ENCODE measurements around the gene OR56A5.
"Not testable (repeated sequence)": the region's sequence is repeated elsewhere in the genome, so short reads cannot be mapped to it uniquely, and the experiment has no call there.

The OR56A5 gene, protein sequence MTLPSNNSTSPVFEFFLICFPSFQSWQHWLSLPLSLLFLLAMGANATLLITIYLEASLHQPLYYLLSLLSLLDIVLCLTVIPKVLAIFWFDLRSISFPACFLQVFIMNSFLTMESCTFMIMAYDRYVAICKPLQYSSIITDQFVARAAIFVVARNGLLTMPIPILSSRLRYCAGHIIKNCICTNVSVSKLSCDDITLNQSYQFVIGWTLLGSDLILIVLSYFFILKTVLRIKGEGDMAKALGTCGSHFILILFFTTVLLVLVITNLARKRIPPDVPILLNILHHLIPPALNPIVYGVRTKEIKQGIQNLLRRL

DNA sequence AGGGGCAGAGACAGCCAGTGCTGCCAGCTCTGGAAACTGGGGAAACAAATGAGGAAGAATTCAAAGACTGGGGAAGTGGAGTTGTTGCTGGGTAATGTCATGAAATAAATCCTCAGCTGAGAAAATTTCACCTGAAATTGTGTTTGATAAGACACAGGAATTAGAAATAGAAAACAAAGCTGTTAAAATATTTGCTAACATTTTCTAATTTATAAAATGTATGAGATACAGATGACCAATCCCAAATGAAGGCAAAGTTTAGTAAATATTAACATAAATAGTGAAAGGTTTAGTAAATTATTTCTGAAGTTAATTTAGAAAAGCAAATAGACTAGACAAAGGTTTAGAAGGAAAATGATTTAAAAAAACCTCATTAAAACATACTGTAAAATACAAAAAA, at the start of gene OR56A5:
Gene OR56A5 (minus strand): TSS at position 101 of the 400 bp plus-strand sequence. CDS start 0 bp downstream, at position 101.
- DNase-seq = no peak

DNA sequence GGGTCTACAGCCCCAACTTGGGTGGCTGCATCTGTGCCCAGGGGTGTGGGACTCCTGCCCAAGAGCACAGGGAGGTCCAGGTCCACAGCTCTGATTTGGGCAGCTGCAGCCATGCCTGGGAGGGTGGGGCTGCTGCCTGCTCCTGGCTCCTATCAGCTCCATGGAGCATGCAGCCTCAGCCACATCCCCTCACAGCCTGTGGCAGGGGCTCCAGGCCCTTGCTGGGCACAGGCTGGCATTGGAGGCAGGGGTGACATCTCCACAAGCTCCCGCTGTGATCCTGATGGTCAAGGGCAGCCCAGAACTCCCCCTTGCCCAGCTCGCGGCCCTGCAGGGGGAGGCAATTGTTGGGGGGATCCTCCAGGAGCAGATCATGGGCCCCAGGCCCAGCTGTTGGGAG, 44.7 kb upstream of the OR56A5 start:
- no peak for DNase-seq

DNA sequence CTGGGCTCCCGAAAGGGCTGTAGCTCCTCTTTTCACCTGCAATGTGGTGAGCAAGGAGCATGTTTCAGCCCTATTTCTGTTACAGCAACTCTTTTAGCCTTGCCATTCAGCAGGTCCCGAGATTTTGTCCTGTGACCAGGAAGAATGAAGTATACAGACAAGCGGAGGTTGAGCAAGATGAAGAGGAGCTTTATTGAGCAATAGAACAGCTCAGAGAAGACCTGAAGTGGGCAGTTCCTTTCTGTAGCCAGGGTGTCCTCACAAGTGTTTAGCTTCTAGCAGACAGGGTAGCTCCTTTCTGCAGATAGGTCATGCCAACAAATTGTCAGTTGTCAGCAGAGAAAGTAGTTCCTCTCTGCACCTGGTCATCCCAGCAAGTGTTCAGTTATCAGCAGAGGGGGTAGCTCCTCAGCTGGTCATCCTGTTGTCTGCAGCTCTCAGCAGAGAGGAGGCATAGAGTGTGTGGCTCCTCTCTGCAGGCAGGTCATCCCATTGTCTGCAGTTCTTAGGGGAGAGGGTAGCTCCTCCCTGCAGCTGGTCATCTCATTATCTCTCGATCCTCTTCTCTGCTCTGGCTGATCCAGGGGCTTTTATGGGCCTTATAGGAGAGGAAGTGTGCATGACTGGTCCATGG, 43.9 kb upstream of the OR56A5 start:
- no peak for DNase-seq

DNA sequence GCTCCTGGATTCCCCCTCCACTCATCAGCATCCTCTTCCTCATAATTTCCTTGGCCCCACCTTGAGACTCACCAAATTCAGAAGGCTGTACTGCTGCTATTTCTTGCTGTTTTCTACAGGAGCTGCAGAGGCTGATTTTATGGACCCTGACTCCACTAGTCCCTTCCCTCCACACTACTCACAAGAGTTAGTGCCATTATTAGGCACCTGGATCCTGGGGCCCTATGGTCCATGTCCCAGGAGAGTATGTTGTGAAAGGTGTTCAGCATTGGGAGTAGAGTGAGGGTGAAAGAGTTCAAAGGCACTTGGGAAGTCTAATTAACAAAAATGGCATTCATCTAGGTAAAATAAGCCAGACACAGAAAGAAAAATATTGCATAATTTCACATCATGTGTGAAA, 38.6 kb upstream of the OR56A5 start, which contains the start of gene OR56A4:
Gene OR56A4 (minus strand): TSS at position 101 of the 400 bp plus-strand sequence. CDS start 3,954 bp downstream, outside the sequence.
- DNase-seq = no peak

DNA sequence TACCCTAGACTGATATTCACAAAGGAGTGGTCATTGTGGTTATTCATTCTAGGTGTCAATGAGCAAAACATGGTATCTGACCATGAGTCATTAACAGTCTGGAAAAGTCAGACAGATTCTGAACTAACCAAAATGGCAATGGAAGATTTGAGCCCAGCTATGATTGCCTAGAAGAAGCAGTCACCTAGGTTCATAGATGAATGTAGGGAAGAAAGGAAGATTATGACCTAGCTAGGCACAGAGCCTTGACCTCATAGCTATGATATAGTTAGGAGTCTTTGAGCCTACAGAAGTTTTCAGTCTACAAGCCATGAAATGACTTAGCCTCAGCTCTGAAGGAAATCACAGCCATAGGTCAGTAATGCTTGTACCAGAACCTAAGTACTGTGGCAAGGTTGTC, 38.1 kb upstream of the OR56A5 start:
- no peak for DNase-seq

GRCh38 chr11:6002202-6002699, 34.0 kb upstream of the OR56A5 start:
- DNase-seq = no peak

DNA sequence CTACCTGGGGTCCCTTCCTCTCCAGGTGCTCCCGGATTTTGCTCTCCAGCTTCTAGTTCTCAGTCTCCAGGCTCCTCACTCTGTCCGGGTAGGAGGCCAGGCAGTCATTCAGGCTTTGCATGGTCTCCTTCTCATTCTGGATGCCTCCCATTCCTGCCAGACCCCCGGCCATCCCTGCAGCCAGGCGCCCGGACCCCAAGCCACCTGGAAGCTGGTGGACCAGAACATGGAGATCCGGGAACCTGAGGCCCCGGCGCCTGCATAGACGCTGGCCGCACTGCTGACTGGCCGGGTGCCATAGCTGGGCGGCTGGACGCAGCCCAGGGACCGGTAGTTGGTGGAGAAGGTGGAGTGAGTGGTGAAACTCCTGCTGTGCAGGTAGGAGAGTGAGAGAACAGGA, 26.5 kb upstream of the OR56A5 start:
- no peak for DNase-seq

DNA sequence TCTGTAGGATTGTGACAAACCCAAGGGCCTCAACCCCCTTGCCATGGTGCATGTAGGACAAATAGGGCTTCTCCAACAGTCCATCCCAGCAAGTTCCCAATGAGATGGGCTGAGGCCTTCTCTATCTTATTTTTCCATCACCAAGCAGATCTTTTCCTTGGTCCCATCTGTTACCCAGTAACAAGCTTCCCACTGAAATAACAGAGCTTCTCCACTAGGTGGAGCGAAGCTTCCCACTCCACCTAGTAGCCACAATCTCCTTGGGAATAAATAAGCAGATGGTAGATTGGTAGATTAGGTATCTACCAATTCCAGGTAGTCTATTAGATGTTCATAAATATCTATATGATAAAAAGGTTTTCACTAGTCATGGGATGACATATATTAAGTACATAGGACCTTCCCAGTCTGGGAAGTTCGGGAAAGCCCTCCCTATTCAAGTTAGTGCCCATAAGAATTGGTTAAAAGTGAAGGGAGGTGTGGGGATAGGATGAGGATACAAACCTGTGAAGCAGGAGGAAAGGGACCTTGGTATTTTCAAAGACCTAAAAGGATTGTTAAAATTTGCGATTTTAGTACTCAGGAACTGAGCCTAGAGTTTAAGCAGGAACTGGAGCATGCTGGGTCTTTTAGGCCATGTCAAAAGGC, 24.4 kb upstream of the OR56A5 start:
- no peak for DNase-seq

DNA sequence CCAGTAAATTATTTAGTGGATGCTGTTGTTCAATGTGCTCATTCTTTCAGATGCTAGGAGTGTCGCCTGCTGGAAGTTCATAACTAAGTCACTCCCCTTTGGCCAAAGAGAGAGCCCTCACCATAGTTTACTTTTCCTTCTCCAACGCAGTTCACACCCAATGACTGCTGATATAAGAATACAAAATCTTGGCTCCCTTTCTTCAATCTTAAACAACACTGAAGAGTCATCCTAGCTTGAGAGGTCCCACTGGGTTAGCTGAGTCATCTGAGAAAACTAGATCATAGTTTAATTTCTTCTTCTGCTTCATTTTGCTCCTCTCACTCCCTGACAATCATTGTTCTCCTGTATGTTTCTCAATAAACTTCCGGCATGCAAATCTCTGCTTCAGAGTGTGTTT, 23.9 kb upstream of the OR56A5 start:
- no peak for DNase-seq

- no peak for DNase-seq
Observed at GRCh38 chr11:5989203-5989602, 20.9 kb upstream of the OR56A5 start.

GRCh38 chr11:5986885-5987284, 18.6 kb upstream of the OR56A5 start, which contains the start of gene OR52L1:
TSS of gene OR52L1 (minus strand) at chr11:5986985. CDS start at chr11:5986930, 55 bp downstream.
- no peak for DNase-seq

DNA sequence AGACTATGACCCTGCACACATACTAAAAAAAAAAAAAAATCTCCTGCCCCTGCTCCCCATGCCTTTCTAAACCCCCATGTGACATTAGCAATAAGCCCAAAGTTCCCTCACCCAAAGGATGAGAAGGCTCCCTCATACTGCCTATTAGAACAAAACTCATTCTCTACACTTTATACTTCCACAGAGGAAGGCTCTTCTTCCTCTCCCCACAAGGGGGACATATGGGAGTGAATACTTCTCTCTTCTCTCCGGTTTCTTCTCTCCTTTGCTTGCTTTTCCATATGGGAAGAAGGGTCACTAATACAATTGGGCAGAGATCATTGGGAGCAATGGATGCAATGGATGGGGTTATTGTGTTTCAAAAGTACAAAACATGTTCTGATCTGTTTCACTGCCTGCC, 15.1 kb upstream of the OR56A5 start:
- DNase-seq = no peak

GRCh38 chr11:5973530-5973929, 5.2 kb upstream of the OR56A5 start:
- no peak for DNase-seq

DNA sequence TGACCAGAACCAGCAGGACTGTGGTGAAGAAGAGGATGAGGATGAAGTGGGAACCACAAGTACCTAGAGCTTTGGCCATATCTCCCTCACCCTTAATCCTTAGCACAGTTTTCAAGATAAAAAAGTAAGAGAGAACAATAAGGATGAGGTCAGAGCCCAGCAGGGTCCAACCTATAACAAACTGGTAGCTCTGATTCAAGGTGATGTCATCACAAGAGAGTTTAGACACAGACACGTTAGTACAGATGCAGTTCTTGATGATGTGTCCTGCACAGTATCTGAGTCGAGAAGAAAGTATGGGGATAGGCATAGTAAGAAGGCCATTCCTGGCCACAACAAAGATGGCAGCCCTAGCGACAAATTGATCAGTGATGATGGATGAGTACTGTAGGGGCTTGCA, 586 bp downstream of the OR56A5 start:
- DNase-seq = no peak

DNA sequence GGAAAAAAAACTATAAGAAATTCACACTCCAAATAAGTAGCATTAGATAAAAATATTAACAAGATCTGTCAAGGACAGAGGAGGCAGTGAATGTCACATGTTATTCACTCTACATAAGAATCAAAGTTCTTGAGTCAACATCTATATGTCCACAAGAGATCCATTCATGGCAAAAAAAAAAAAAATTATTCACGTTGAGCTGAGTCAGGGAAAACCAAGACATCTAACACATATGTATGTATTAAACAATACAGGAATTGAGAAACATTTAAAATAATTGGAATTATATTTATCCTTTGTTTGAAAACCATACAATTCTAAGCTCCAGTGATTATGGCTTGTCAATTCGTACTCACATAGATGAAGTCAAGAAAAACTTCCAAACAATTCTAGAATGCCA, 1.3 kb downstream of the OR56A5 start:
- DNase-seq = no peak

- not testable (repeated sequence) for DNase-seq
Observed at GRCh38 chr11:5960704-5961320, 7.5 kb downstream of the OR56A5 start.

DNA sequence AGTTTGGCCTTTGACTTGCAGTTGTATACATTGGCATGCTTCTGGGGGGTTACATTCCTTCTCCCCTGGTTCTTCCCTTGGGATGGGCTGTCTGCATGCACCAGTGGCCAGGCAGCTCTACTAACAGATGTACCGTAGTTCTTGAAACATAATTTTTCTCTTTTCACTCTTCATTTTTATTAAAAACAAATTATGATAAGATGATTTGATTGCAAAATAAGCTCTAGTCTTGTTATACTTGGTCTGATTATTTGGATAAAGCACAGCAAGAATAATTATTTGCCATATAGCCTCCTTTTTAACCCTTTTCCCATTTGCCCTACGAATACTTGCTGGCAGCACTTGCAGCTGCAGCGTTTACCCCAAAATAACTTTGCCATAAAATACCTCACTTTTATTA, 12.7 kb downstream of the OR56A5 start:
- DNase-seq = no peak

DNA sequence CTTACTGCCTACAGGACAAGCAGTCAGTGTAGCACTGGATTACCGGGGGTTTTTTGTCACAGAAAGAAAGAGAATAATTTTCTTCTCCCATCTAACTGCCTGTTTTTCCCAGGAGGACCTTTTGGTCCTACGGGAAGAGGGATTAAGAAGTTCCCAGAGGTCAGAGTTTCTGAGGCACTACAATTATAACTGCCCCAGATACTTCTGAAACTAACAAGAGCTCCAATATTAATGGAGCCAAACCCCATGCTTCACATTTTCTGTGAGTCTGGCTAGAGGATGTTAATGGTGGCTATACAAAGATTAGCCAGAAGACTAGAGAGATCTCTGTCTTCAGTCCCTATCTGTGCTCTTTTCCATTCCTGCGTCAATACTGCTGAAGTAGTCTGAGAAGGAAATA, 26.3 kb downstream of the OR56A5 start, which contains the start of gene OR56A3:
Gene OR56A3 (plus strand): TSS at position 301 of the 400 bp plus-strand sequence. CDS start 5,096 bp downstream, outside the sequence.
- DNase-seq = no peak

DNA sequence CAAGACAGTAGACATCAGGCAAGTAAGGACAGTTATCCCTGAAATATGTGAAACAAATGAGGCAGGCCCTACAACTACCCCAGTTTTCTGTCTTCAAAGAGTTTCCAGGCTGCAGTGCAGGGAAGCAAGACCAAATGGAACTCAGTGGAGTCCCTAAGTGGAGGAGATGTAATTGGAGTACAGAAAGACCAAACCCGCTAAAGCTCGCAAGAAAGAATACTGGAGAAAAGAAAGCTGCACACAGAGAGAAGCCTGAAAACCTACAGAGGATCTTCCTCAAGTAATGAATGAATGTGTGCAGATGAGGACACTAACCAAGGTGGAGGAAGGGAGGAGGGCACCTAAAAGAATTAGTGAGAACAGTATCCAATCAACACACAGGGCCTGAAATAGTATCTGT, 27.5 kb downstream of the OR56A5 start:
- DNase-seq = no peak

- no peak for DNase-seq
Observed at GRCh38 chr11:5938603-5938965, 29.7 kb downstream of the OR56A5 start.

- DNase-seq = no peak
Observed at GRCh38 chr11:5937868-5938602, 30.3 kb downstream of the OR56A5 start.

GRCh38 chr11:5933116-5933515, 35.2 kb downstream of the OR56A5 start:
- no peak for DNase-seq
